Epithelial cell of esophagus (primary cell): ENCODE measurements around the gene RGS16.
A peak's percentile ranks its signal among the peaks of the same experiment; 100 is the strongest.

ENCODE experiments used
- DNase-seq: peaks from one replicate; pipeline ENCODE4 v3.0.0; 2010; ENCODE audit warnings: low read depth
- H3K4me3 ChIP-seq: 2 replicates; pipeline ENCODE4 v1.5.1; 2011; ENCODE audit warnings: mild to moderate bottlenecking, low read length, control low read depth
- TF ChIP-seq, protein P1 (sequence below): IDR thresholded peaks from 2 replicates; pipeline ENCODE4 v1.5.1; 2011; ENCODE audit warnings: low read depth, mild to moderate bottlenecking, low read length, control low read depth, inconsistent platforms; ENCODE audit not compliant: insufficient read depth; ENCODE audit errors: missing control alignments

Gene RGS16

DNA sequence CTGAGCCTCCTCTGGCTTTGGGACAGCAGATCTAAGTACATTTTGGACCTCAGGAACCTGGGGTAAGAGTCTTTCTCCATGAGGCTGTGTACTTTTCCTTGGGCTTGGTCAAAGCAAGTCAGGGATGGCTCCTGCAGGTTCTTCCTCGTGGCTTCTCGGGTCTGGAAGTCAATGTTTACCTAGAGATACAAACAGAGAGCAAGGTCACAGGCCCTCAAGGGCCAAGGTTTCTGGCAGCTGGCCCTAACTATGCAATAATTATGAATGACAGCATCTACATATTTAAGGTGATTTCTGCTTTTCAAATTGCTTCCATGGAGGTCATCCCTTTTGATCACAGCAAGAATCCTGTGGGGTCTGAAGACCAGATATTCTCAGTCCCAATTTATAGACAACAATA, 42.5 kb upstream of the RGS16 start:
- TF ChIP-seq, protein P1, sequence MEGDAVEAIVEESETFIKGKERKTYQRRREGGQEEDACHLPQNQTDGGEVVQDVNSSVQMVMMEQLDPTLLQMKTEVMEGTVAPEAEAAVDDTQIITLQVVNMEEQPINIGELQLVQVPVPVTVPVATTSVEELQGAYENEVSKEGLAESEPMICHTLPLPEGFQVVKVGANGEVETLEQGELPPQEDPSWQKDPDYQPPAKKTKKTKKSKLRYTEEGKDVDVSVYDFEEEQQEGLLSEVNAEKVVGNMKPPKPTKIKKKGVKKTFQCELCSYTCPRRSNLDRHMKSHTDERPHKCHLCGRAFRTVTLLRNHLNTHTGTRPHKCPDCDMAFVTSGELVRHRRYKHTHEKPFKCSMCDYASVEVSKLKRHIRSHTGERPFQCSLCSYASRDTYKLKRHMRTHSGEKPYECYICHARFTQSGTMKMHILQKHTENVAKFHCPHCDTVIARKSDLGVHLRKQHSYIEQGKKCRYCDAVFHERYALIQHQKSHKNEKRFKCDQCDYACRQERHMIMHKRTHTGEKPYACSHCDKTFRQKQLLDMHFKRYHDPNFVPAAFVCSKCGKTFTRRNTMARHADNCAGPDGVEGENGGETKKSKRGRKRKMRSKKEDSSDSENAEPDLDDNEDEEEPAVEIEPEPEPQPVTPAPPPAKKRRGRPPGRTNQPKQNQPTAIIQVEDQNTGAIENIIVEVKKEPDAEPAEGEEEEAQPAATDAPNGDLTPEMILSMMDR, result no peak
- no peak overlapping the region for H3K4me3 ChIP-seq
- DNase-seq, result no peak

DNA sequence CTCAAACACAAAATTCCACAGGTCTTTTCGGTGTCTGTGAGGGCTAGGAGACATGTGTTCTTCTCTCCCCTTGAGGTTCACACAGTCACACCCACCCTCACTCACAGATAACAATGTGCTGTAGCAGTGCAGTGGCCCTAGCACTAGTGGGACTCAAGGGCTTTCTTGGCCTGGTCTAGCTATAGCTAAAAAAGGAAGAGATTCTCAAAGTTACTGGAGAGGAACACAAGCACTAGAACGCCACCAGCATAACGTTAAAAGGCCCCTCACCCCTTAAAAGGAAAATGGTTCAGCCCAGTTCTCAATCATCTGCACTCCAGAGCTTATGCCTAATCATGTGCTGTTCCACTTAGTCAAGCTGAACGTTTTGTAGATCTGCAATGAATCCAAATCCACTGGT, 40.7 kb upstream of the RGS16 start:
- no peak for DNase-seq
- TF ChIP-seq, protein P1, result no peak
- no peak overlapping the region for H3K4me3 ChIP-seq

DNA sequence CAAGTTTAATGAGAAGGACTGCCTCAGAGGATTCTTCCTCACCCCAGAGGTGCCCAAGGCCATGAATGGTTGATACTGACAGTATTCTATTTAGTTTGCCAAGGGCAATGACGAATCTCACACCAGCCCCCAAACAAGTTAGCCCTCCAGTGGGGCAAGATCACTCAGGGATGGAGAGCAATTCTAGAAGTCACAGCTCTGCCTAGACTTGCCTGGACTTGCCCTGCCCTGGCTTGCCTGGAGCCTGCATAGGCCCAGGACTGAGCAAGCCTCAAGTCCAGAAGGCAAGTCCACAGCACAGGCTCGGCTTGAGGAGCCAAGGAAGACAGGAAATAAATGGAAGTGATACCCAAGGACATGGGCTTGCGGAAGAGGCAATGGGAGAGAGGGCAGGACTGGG, 39.5 kb upstream of the RGS16 start:
- TF ChIP-seq, protein P1, result no peak
- peak; percentile 97 for DNase-seq
- no peak overlapping the region for H3K4me3 ChIP-seq

DNA sequence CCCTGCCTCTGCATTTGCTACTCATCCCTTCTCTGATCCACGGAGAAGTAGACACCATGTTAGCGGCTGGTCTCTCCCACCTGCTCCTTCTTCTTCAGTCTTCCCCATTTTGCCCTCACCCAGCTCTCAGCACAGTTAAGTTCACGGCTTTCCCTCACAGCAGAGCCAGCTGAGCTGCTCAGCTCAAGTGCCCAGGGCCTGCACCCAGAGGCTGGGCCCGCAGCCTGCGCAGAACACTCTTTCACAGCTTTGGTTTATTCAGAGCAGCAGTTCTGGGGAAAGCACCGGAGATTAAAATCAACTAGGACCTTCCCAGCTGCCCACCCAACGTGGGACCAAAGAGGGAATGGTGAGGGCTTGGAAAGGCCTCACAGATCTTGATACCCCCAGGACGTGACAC, 38.3 kb upstream of the RGS16 start:
- TF ChIP-seq, protein P1, result no peak
- no peak overlapping the region for H3K4me3 ChIP-seq
- no peak for DNase-seq

DNA sequence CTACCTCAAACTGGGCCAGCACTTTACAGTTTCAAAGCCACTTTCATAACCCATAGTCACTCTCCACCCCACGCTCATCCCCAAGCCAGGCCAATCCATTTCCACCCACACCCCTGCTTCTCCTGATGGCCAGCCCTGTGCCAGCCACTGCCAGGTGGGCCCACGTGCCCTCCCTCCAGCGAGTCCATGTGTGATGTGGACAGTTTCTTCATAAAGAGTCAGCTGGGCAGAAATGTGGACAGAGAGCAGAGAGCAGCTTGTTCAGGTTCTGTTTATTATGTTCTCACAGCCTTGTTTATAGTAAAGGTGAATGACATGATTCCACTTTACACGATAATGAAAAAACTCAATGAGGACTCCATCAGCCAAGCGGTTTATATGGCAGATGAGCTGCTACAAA, 37.4 kb upstream of the RGS16 start:
- H3K4me3 ChIP-seq, result no peak overlapping the region
- TF ChIP-seq, protein P1, result no peak
- no peak for DNase-seq

DNA sequence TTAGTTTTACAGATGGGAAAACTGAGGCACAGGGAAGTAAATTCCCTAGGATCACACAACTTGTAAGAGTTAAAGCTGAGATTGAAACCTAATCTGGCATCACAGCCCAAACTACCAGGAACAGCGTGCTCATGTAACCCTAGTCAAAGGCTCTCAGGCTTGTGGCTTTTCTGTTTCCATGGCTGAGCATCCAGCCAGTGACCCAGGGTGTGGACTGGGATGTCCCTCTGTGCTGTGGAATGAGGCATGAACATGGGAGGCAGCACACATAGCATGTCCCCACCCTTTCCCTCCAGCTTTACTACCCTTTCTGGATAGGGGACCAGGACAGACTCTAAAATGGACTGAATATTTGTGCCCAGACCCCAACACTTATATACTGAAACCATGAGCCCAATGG, 35.1 kb upstream of the RGS16 start:
- DNase-seq, result no peak
- no peak overlapping the region for H3K4me3 ChIP-seq
- TF ChIP-seq, protein P1, result no peak

DNA sequence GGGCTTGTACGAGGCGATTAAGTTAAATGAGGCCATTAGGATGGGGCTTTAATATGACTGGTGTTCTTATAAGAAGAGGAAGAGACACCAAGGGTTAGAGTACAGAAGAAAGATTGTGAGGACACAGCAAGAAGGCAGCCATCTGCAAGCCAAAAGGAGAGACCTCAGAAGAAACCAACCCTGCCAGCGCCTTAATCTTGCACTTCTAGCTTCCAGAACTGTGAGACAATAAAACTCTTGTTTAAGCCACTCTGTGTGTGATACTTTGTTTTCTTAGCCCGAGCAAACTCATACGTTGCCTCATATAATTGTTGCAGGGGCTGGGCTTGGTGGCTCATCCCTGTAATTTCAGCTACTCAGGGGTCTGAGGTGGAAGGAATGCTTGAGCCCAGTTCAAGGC, 33.6 kb upstream of the RGS16 start:
- TF ChIP-seq, protein P1, result no peak
- no peak for DNase-seq
- H3K4me3 ChIP-seq, result no peak overlapping the region
